ENCODE results near the gene ACP4. TPM values are rescaled to one million over a fixed set of nuclear protein-coding genes. Genes with fewer than 3 reads are reported as not detected.

The ACP4 gene
- total RNA-seq, 4 donors from 2014 or later: not detected

DNA sequence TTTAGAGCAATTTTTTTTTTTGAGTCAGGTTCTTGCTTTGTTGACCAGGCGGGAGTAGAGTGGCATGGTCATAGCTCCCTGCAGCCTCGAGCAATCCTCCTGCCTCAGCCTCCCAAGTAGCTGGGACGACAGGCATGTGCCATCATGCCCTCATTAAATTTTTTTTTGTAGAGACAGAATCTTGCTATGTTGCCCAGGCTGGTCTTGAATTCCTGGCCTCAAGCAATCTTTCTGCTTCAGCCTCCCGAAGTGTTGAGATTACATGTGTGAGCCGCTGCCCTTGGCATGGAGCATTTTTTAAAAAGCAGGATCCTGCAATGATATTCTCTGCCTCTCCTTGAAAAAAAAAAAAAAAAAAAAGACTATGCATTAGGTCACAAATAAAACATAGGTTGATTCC lies 14.1 kb upstream of the ACP4 start:
- intact Hi-C loops (cut with DNase I; ENCODE audit: low total_unique reads): loop anchor here (10.0 kb wide), 1 partner anchor 421 kb away; no protein-coding TSS in a partner anchor
- H3K27me3 ChIP-seq: peaks cover 0 to 38% of the 10 kb centered on the region in 2 donors
- no peak for DNase-seq

GRCh38 chr19:50777261-50777660 lies 13.0 kb upstream of the ACP4 start:
- no peaks in the 10 kb centered on the region for H3K9me3 ChIP-seq
- no peaks in the 10 kb centered on the region for H3K4me1 ChIP-seq
- no peak overlapping the region for H3K4me3 ChIP-seq
- no peak for TF ChIP-seq POLR2A (IDR thresholded peaks at IDR 0.05)
- TF ChIP-seq, protein P1, sequence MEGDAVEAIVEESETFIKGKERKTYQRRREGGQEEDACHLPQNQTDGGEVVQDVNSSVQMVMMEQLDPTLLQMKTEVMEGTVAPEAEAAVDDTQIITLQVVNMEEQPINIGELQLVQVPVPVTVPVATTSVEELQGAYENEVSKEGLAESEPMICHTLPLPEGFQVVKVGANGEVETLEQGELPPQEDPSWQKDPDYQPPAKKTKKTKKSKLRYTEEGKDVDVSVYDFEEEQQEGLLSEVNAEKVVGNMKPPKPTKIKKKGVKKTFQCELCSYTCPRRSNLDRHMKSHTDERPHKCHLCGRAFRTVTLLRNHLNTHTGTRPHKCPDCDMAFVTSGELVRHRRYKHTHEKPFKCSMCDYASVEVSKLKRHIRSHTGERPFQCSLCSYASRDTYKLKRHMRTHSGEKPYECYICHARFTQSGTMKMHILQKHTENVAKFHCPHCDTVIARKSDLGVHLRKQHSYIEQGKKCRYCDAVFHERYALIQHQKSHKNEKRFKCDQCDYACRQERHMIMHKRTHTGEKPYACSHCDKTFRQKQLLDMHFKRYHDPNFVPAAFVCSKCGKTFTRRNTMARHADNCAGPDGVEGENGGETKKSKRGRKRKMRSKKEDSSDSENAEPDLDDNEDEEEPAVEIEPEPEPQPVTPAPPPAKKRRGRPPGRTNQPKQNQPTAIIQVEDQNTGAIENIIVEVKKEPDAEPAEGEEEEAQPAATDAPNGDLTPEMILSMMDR (IDR thresholded peaks at IDR 0.05): no peak
- peaks cover 0 to 38% of the 10 kb centered on the region in 2 donors for H3K27me3 ChIP-seq
- DNase-seq: no peak
- no peak overlapping the region for H3K27ac ChIP-seq
- H3K36me3 ChIP-seq: no peaks in the 10 kb centered on the region
- intact Hi-C loops (cut with DNase I; ENCODE audit: low total_unique reads): loop anchor here (10.0 kb wide), 1 partner anchor 422 kb away; no protein-coding TSS in a partner anchor

More for the DNA sequence above, 14.1 kb upstream of the ACP4 start:
- no peak for TF ChIP-seq POLR2A (IDR thresholded peaks at IDR 0.05)
- TF ChIP-seq, protein P1 (IDR thresholded peaks at IDR 0.05): no peak
- H3K4me3 ChIP-seq: no peak overlapping the region
- no peaks in the 10 kb centered on the region for H3K36me3 ChIP-seq
- H3K9me3 ChIP-seq: no peaks in the 10 kb centered on the region
- no peak overlapping the region for H3K27ac ChIP-seq
- no peaks in the 10 kb centered on the region for H3K4me1 ChIP-seq

GRCh38 chr19:50777830-50778303 lies 12.3 kb upstream of the ACP4 start:
- no peaks in the 10 kb centered on the region for H3K4me1 ChIP-seq
- no peak overlapping the region for H3K27ac ChIP-seq
- H3K9me3 ChIP-seq: no peaks in the 10 kb centered on the region
- H3K36me3 ChIP-seq: no peaks in the 10 kb centered on the region
- no peak overlapping the region for H3K4me3 ChIP-seq
- TF ChIP-seq, protein P1 (IDR thresholded peaks at IDR 0.05): no peak
- TF ChIP-seq POLR2A (IDR thresholded peaks at IDR 0.05): no peak
- DNase-seq: no peak
- intact Hi-C loops (cut with DNase I; ENCODE audit: low total_unique reads): loop anchor here (10.0 kb wide), 1 partner anchor 423 kb away; no protein-coding TSS in a partner anchor
- peaks cover 0 to 38% of the 10 kb centered on the region in 2 donors for H3K27me3 ChIP-seq

GRCh38 chr19:50778906-50779430 lies 11.2 kb upstream of the ACP4 start:
- H3K36me3 ChIP-seq: no peaks in the 10 kb centered on the region
- no peaks in the 10 kb centered on the region for H3K4me1 ChIP-seq
- no peak overlapping the region for H3K4me3 ChIP-seq
- TF ChIP-seq, protein P1 (IDR thresholded peaks at IDR 0.05): no peak
- no peak for TF ChIP-seq POLR2A (IDR thresholded peaks at IDR 0.05)
- H3K27ac ChIP-seq: no peak overlapping the region
- H3K9me3 ChIP-seq: no peaks in the 10 kb centered on the region
- no peak for DNase-seq
- intact Hi-C loops (cut with DNase I; ENCODE audit: low total_unique reads): loop anchor here (10.0 kb wide), 1 partner anchor 424 kb away; no protein-coding TSS in a partner anchor
- H3K27me3 ChIP-seq: peaks cover 0 to 38% of the 10 kb centered on the region in 2 donors

All from uterus (tissue), 4 donors.